ENCODE results near the gene MMS19. TPM values are rescaled to one million over a fixed set of nuclear protein-coding genes. Genes with fewer than 3 reads are reported as not detected.
A peak's percentile ranks its signal among the peaks of the same experiment; 100 is the strongest.

Gene MMS19, protein sequence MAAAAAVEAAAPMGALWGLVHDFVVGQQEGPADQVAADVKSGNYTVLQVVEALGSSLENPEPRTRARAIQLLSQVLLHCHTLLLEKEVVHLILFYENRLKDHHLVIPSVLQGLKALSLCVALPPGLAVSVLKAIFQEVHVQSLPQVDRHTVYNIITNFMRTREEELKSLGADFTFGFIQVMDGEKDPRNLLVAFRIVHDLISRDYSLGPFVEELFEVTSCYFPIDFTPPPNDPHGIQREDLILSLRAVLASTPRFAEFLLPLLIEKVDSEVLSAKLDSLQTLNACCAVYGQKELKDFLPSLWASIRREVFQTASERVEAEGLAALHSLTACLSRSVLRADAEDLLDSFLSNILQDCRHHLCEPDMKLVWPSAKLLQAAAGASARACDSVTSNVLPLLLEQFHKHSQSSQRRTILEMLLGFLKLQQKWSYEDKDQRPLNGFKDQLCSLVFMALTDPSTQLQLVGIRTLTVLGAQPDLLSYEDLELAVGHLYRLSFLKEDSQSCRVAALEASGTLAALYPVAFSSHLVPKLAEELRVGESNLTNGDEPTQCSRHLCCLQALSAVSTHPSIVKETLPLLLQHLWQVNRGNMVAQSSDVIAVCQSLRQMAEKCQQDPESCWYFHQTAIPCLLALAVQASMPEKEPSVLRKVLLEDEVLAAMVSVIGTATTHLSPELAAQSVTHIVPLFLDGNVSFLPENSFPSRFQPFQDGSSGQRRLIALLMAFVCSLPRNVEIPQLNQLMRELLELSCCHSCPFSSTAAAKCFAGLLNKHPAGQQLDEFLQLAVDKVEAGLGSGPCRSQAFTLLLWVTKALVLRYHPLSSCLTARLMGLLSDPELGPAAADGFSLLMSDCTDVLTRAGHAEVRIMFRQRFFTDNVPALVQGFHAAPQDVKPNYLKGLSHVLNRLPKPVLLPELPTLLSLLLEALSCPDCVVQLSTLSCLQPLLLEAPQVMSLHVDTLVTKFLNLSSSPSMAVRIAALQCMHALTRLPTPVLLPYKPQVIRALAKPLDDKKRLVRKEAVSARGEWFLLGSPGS
- total RNA-seq: 145 and 147 TPM in 2 replicates

DNA sequence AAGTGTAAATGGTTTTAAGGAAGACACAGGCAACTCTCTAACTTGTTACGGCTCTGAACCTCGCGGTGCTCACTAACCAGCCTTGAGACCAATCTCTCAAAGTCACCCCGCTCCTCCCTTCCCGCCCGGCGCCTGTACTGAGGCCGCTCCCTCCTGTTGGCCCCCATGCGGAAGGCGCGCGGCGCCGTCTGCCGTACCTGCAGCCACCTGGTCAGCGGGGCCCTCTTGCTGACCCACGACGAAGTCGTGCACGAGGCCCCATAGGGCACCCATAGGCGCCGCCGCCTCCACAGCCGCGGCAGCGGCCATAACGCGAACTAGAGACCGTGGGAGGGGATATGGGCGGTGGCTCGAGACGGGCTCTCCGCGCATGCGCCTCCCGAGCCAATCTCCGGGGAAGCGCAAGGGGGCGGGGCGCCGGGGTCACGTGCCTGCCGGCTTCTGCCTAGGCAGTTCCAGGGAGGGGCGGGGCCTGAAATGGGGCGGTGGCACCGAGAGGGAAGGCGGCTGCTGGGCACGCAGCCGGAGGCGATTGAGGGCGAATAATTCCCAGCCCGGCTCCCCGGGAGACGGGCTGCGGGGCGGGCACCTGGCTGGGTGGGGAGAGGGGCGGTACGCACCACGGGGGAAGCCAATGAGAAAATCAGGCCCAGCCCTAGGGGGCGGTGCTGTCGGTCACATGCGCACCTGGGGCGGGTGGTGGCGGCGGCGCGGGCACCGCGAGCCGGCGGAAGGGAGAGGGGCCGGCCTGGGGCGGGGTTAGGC is at the start of gene MMS19:
Gene MMS19, minus strand, starts transcription at position 347 of the 765 bp plus-strand sequence. Its CDS starts 38 bp downstream, at position 309.
- DNase-seq (ENCODE audit: extremely low read depth, low read depth, low spot score): peak; percentile 70

GRCh38 chr10:97547962-97548361 is 49.7 kb upstream of the MMS19 start:
- DNase-seq (ENCODE audit: extremely low read depth, low read depth, low spot score): no peak

- DNase-seq (ENCODE audit: extremely low read depth, low read depth, low spot score): no peak
These were observed 49.0 kb upstream of the MMS19 start for GRCh38 chr10:97547271-97547600.

DNA sequence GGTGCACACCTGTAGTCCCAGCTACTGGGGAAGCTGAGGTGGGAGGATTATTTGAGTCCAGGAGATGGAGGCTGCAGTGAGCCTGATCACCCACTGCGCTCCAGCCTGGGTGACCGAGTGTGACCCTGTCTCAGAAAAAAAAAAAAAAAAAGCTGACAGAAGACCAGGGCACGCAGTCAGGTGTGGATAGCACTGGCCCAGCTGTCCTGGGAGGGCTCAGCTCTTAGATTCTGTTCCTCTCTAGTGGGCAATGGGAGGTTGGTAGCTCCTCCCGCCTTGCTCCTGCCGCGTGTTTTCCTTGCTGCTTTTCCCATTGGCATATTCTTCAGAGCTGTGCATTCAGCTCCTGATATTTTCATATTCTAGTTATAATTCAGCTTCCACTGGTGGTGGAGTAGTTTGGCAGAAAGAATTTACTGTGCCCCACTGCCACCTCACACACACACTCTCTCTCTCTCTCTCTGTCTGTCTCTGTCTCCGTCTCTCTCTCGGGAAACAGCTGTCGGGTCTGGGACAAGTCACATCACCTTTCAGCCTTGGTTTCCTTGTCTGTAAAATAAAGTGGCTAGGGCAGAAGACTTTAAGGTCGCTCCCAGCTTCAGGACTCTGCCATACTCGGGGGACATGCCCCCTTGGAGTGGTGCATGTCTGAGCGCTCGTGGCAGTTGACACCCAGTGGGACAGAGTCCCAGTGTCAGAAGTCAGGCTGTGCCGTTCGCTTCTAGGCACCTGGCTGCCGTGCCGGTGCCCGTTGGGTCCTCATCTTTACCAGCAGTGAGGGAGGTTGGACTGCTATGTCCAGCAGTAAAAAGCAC is 48.4 kb upstream of the MMS19 start:
- DNase-seq (ENCODE audit: extremely low read depth, low read depth, low spot score): no peak

DNA sequence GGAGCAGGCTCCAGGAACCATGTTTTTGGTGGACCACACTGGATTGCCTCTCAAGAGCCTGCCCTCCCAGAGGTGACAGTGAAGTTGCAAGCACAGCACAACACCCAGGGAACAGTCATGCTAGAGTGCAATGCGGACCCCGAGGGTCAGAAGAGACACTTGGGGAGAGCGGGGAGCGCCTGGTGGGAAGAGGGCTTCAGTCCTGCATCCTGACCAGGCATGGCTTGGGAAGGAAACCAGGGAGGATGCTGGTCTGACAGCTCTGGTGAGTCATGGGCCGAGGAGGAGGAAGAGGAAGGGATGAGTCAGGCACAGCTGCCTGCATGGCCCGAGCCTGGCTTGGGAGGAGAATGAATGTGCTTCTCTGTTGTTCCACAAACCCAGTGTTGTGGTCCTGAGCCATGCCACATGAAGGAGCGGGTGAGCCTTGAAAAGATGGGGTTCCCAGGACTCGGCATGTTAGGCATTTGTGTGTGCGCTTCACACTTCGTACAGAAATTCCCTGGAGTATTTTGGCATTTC is 44.9 kb upstream of the MMS19 start:
- DNase-seq (ENCODE audit: extremely low read depth, low read depth, low spot score): peak; percentile 85

DNA sequence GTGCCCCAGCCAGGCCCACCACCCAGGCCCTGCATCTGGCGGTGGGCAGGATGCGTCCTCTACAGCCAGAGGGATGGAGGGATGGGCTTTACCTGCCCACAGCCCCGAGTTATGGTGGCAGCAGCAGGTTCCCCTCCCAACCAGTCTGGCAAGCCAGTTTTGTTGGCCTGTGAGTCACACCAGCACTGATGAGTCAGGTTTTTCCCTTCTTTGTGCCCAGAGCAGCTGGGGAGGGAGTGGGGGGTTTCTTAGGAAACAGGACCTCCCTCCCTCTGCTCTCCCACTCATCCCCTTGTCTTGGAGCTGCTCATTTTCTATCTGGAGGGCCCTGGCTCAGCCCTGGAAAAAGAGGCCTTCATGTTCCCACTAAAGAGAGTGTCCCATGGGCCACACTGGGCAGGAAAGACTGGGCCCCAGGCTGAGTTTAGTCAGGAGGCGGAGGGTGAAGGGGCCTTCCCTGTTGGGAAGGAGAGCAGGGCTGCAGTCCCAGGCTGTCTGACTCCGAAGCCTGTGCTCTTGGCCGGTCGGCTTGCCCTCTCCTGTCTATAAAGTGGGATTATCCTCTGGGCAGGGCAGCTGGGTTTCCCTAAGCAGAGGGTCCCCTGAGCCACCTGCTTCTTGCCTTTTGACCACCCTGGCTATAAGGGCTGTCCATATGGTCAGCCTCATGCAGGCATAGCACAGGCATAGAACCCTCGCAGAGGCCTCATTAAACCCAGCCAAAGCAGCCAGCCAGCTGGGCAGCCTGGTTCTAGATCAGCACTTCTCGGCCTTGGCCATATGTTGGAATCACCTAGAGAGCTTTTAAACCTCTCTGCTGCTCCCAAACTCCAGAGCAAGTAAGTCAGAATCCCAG is 44.2 kb upstream of the MMS19 start:
- DNase-seq (ENCODE audit: extremely low read depth, low read depth, low spot score): peak; percentile 84

- DNase-seq (ENCODE audit: extremely low read depth, low read depth, low spot score): no peak
These were observed 42.7 kb upstream of the MMS19 start for GRCh38 chr10:97540669-97541500.

- no peak for DNase-seq (ENCODE audit: extremely low read depth, low read depth, low spot score)
These were observed 41.4 kb upstream of the MMS19 start for GRCh38 chr10:97539523-97540200.

- no peak for DNase-seq (ENCODE audit: extremely low read depth, low read depth, low spot score)
These were observed 40.6 kb upstream of the MMS19 start for GRCh38 chr10:97538839-97539238.

DNA sequence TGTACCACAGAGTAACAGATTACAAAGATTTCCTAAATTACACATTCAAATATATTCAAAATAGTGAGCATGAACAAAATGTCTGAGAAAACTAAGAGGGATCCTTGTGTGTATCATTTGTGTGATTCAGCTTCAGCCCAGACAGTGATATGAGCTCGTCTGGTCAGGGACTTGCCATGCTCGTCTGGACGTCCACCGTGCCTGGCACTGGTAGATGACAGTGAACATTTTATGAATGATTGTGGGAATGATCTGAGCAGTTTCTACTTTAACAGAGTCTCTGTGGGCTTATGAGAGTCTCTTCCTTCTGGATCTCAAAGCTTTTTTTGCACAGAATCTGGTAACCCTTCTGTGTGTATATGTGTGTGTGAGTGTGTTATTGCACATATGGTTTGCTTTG is 40.2 kb upstream of the MMS19 start:
- DNase-seq (ENCODE audit: extremely low read depth, low read depth, low spot score): no peak

DNA sequence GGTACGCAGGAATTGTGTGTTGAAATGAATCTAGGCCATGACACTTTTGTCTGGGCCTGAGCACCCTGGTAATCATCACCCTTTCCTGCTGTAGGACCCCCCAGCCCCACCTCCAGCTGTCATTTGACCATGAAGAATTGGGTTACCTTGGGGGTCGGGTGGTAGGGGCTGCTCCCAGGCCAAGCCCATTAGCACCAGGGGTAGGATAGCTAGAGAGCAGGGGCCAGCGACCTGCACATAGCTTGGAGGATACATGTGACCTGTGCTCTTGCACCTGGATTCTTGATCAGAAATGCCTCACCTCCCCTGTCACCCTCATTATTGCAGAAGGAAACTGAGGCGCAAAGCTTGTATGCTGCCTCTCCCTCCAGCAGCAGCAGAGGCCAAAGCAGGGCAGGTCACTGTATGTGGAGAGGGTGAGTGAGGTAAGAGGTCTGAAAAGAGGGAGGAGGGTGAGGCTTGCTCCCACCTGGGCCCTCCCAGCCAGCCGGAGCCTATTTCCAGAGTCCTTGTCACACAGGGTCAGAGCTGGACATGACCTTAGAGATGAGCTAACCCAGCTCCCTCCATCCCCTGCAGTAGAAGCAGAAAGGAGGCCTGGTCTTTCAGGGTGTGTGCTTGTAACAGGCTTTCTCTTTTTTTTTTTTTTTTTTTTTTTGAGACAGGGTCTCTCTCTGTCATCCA is 39.1 kb upstream of the MMS19 start:
- no peak for DNase-seq (ENCODE audit: extremely low read depth, low read depth, low spot score)

DNA sequence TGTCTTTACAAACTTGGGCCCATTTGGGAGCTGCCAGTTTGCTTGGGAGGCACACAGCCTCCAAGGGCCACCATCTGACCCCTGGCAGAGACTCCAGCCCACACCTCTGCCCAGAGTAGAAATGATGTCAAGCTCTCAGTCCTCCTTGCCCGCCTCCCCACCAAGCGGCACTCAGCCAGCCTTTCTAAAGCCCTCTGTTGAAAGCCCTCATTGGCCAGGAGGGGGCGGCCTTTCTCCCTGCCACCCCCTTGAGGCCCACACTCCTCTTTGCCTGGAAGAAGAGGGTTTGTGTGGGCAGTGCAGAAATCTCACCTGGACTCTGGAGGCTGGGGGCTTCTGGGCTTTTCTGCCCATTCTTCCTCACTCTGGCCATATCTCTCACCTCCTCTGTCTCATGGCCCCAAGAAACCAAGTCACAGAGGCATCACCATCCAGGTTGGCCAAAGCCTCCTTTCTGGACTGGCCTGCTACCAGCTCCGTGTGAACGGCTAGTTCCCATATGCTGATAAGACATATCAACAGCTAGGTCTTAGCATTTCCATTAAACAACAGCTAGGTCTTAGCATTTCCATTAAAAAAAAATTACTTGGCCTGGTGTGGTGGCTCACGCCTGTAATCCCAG is 36.6 kb upstream of the MMS19 start:
- DNase-seq (ENCODE audit: extremely low read depth, low read depth, low spot score): no peak

GRCh38 chr10:97533888-97534287 is 35.7 kb upstream of the MMS19 start:
- DNase-seq (ENCODE audit: extremely low read depth, low read depth, low spot score): no peak

DNA sequence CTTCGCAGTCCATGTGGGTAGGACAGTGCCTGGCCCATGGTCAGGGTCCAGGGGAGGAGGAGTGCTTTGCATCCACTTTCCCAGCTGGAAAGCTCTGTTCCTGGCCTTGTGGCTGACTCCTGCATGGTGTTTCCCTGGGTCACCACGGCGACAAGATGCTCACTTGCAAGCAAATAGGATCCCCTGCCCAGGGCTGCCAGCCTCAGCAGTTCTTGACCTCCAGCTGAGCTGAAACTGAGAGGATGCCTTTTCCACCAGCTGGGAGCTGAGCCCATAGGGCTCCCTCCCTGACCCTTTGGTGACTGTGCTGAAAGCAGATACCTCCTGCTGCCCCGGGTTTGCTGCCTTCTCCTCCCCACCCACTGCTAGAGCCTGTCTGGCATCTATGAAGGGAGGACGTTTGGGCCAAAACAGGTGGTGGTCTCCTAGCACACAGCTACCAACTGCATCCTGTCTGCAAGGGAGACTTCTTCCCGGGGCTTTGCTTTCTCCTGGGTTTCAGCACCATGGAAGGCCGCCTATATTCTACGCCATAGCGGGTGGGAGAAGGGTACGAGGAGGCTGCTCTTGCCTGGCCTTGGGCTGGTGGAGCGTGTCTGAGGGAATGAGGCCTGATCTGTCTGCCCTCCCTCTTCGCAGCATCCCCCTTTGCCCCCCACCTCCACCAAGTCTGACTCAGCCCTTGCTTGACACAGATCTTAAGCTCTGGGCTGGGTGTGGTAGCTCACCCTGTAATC is 34.9 kb upstream of the MMS19 start:
- no peak for DNase-seq (ENCODE audit: extremely low read depth, low read depth, low spot score)

DNA sequence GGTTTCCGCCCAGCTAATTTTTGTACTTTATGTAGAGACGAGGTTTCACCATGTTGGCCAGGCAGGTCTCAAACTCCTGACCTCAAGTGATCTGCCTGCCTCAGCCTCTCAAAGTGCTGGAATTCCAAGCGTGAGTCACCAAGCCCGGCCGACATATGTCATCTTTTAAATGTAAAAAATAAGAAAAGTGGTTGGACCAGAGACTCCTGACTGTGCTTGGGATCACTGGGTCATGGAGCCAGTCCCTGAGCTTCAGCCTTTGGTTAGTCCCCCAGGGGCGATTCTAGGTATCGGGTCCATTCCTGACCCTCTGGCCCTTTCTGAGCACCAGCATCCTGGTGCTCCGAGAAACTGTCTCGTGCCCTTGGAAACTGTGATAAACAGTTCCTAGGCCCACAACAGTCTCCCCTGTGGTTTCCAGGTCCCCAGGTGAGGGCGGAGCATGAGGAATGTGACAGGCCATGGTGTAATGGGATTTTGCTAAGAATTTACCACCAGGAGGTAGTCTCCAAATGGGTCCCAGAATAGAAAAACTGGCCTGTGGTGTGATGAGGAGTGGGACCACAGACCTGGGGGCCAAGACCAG is 33.3 kb upstream of the MMS19 start:
- DNase-seq (ENCODE audit: extremely low read depth, low read depth, low spot score): no peak
